C4-2B (cell line): ENCODE data around the gene RNF223.

Source experiments
- CTCF ChIP-seq: fragments of 450-650 bp; conservative IDR thresholded peaks from 2 replicates; pipeline ENCODE4 v1.5.1; 2017; ENCODE audit warnings: mild to moderate bottlenecking
- ZFX ChIP-seq: fragments of 450-650 bp; IDR thresholded peaks from 2 replicates; pipeline ENCODE4 v1.6.1; 2017

DNA sequence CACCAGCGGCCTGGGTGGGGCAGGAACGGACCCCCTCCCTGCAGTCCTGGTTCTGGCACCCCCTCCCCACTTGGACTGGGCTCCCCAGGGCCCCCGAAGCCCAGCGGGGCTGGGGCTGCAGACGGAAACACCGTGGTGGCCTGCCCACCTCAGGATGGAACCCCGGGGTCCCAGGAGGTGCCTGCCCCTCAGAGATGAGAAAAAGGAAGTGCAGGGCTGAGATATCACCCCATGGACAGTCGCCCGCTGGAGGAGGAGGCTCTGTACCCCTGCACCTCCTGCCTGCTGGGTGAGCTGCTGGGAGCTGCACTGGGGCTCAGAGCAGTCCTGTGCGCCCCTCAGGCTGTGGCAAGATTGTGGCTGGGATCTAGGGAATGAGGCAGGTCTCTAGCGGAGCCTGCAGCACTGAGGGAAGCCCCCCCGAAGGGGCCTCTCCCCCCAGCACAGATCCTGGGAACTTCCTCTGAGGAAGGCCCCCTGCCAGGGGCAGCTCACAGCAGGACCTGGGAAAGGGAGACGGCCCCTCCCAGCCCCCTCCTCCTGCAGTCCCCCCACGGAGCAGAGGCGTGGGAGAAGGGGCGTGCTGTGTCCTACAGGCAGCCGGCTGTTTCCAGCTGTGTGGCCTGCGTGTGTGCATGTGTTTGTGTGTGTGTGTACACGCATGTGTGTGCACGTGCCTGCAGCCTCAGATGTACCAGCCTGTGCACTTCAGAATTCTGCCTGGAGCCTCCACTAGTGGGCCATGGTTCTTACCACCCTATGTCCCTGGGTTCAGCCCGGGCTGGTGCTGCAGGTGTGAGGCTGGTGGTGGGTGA is 47.3 kb downstream of the RNF223 start:
- TF ChIP-seq CTCF (no peak), ZFX (no peak)
